K562 (cell line): ENCODE measurements around the gene PRR19. TPM values are rescaled to one million over a fixed set of nuclear protein-coding genes. Genes with fewer than 3 reads are reported as not detected.

Experiments
- ATAC-seq: fragments of 200-7000 bp; cut with Tn5 transposase; 3 replicates; pipeline ENCODE4 v1.9.1; 2020; ENCODE audit warnings: moderate library complexity
- BruUV-seq: library from RNA; stranded (reverse); fragments of 400-500 nt; replicated peaks from 2 replicates; lab custom pipeline; 2021; lab: Mats Ljungman, UMichigan
- CTCF ChIA-PET: fragments of 300-600 bp; formaldehyde crosslinking; extraction: SDS; loops from one replicate; lab custom pipeline; 2021; ENCODE audit warnings: low intra/inter-chr PET ratio; lab: Yijun Ruan, JAX
- POLR2A ChIA-PET: fragments of 300-600, 350-650 bp; sonication (Branson Sonifier 250); formaldehyde crosslinking; extraction: SDS; loops from one replicate; lab custom pipeline; 2021; ENCODE audit warnings: antibody characterized with exemption, inconsistent platforms; lab: Yijun Ruan, JAX
- DNase-seq, 4 experiments: peaks; one replicate each; pipeline versions ENCODE4 v3.0.0 to v3.0.0-alpha.2; 2011 to 2018; ENCODE audit warnings: low spot score in 3 of 4, mixed read lengths in 3 of 4; ENCODE audit errors: extremely low read depth in 1 of 4
- FAIRE-seq: peaks from 2 replicates; lab custom pipeline; 2011; peaks lifted over from hg19 to GRCh38; lab: Jason Lieb, UNC
- H2AFZ ChIP-seq: 2 replicates; pipeline ENCODE4 v1.6.0; 2011; ENCODE audit warnings: low read depth, low read length, control low read depth, inconsistent platforms
- H3K27ac ChIP-seq: fragments of 200-600 bp; 3 replicates; pipeline ENCODE4 v1.8.0; 2011; ENCODE audit warnings: low read depth, mild to moderate bottlenecking, control low read depth, inconsistent platforms, low read length, moderate library complexity, mixed read lengths; ENCODE audit errors: extremely low read depth
- H3K27me3 ChIP-seq, 2 experiments: fragments of 300-600 bp in 1 of 2; 2 replicates in 1 of 2; 3 replicates in 1 of 2; pipeline versions ENCODE4 v1.6.0 to v1.8.0; 2011; ENCODE audit warnings: inconsistent platforms in 2 of 2, low read length in 2 of 2, mild to moderate bottlenecking in 1 of 2, mixed read lengths in 1 of 2, moderate library complexity in 1 of 2; ENCODE audit not compliant: control insufficient read depth in 2 of 2, insufficient read depth in 2 of 2
- H3K36me3 ChIP-seq: fragments of 300-600 bp; 3 replicates; pipeline ENCODE4 v1.8.0; 2011; ENCODE audit warnings: mild to moderate bottlenecking, low read length, inconsistent platforms; ENCODE audit not compliant: control insufficient read depth, insufficient read depth
- H3K4me1 ChIP-seq, 2 experiments: fragments of 200-600 bp in 1 of 2; replicated peaks in 1 of 2; 2 replicates in 1 of 2; 3 replicates in 1 of 2; pipeline versions ENCODE4 v1.5.1 to v1.8.0; 2011; ENCODE audit warnings: inconsistent platforms in 2 of 2, low read length in 2 of 2, mild to moderate bottlenecking in 1 of 2, mixed read lengths in 1 of 2, moderate library complexity in 1 of 2; ENCODE audit not compliant: control insufficient read depth in 2 of 2, insufficient read depth in 2 of 2
- H3K4me2 ChIP-seq: 2 replicates; pipeline ENCODE4 v1.6.1; 2011; ENCODE audit warnings: low read length, control low read depth, inconsistent platforms, mixed read lengths; ENCODE audit not compliant: insufficient read depth
- H3K4me3 ChIP-seq: fragments of 200-600 bp; sonication (generic), shearing (Covaris generic); 2 replicates; pipeline ENCODE4 v1.5.1; 2016; ENCODE audit warnings: control low read depth, inconsistent platforms
- H3K79me2 ChIP-seq: fragments of 200-600 bp; 3 replicates; pipeline ENCODE4 v1.8.0; 2011; ENCODE audit warnings: low read length, inconsistent platforms; ENCODE audit not compliant: control insufficient read depth, insufficient read depth
- H3K9ac ChIP-seq, 2 experiments: 2 replicates each; pipeline versions ENCODE4 v1.6.0 to v1.6.1; 2011; ENCODE audit warnings: low read depth in 2 of 2, low read length in 2 of 2, control low read depth in 1 of 2, inconsistent platforms in 1 of 2, mild to moderate bottlenecking in 1 of 2, mixed read lengths in 1 of 2; ENCODE audit not compliant: insufficient read depth in 1 of 2
- H3K9me1 ChIP-seq: one replicate; pipeline ENCODE4 v1.6.0; 2011; ENCODE audit warnings: inconsistent platforms, mild to moderate bottlenecking, low read length, moderate library complexity; ENCODE audit not compliant: control insufficient read depth, insufficient read depth
- H3K9me3 ChIP-seq: replicated peaks from 2 replicates; pipeline ENCODE4 v1.5.1; 2011; ENCODE audit warnings: low read depth, low read length, inconsistent platforms; ENCODE audit not compliant: control insufficient read depth, insufficient read depth
- H4K20me1 ChIP-seq: replicated peaks from 2 replicates; pipeline ENCODE4 v1.6.1; 2011; ENCODE audit warnings: low read length, inconsistent platforms, mixed read lengths; ENCODE audit not compliant: control insufficient read depth, insufficient read depth
- ATF3 ChIP-seq, 2 experiments: fragments of 450-650 bp in 1 of 2; sonication (generic) in 1 of 2; formaldehyde crosslinking in 1 of 2; IDR thresholded peaks in 1 of 2; conservative IDR thresholded peaks in 1 of 2; 2 replicates each; pipeline versions ENCODE4 v1.6.1 to v1.8.1; 2016 to 2023; ENCODE audit warnings: mild to moderate bottlenecking in 2 of 2, moderate library complexity in 2 of 2, inconsistent platforms in 1 of 2, missing genetic modification reagents in 1 of 2
- GTF2B ChIP-seq: IDR thresholded peaks from 2 replicates; pipeline ENCODE4 v1.6.1; 2011; ENCODE audit not compliant: insufficient read length; ENCODE audit errors: extremely low read depth
- LCOR ChIP-seq: sonication (generic); formaldehyde crosslinking; IDR thresholded peaks from 2 replicates; pipeline ENCODE4 v1.8.0; 2022; ENCODE audit warnings: mild to moderate bottlenecking, missing genetic modification reagents
- MCM2 ChIP-seq: fragments of 450-650 bp; IDR thresholded peaks from 2 replicates; pipeline ENCODE4 v1.6.1; 2017; ENCODE audit warnings: low read depth, mild to moderate bottlenecking
- MECOM ChIP-seq: fragments of 250-450 bp; sonication (Bioruptor Pico); IDR thresholded peaks from 2 replicates; pipeline ENCODE4 v1.8.0; 2022; ENCODE audit warnings: inconsistent platforms
- NCOA2 ChIP-seq, 2 experiments: fragments of 450-650 bp; IDR thresholded peaks; 2 replicates each; pipeline ENCODE4 v1.6.1; 2018; ENCODE audit warnings: mild to moderate bottlenecking in 2 of 2, moderate library complexity in 1 of 2; ENCODE audit not compliant: partially characterized antibody in 2 of 2
- NEUROD1 ChIP-seq: fragments of 150-350 bp; IDR thresholded peaks from 2 replicates; pipeline ENCODE4 v1.6.1; 2014; ENCODE audit warnings: borderline replicate concordance, low read length, low read depth; ENCODE audit not compliant: partially characterized antibody
- RBFOX2 ChIP-seq: fragments of 200-400 bp; formaldehyde crosslinking; IDR thresholded peaks from 2 replicates; pipeline ENCODE4 v1.6.1; 2017; ENCODE audit warnings: low read depth, mild to moderate bottlenecking, low read length, moderate library complexity
- RNF2 ChIP-seq: sonication (generic); IDR thresholded peaks from 2 replicates; pipeline ENCODE4 v1.6.1; 2016
- STAT5B ChIP-seq: fragments of 250-450 bp; sonication (Bioruptor Pico); IDR thresholded peaks from 2 replicates; pipeline ENCODE4 v1.8.0; 2021; ENCODE audit warnings: mild to moderate bottlenecking, inconsistent platforms
- ZBTB33 ChIP-seq: sonication (generic); formaldehyde crosslinking; IDR thresholded peaks from 2 replicates; pipeline ENCODE4 v1.8.1; 2023; ENCODE audit warnings: mild to moderate bottlenecking, missing genetic modification reagents
- ZNF121 ChIP-seq: sonication (generic); formaldehyde crosslinking; conservative IDR thresholded peaks from 2 replicates; pipeline ENCODE4 v1.8.0; 2022; ENCODE audit warnings: missing genetic modification reagents
- ZNF408 ChIP-seq: fragments of 250-450 bp; sonication (Bioruptor Pico); IDR thresholded peaks from 2 replicates; pipeline ENCODE4 v1.4.0; 2020; ENCODE audit warnings: low read depth, mild to moderate bottlenecking, moderate library complexity
- ZNF780A ChIP-seq: fragments of 250-450 bp; sonication (Bioruptor Pico); IDR thresholded peaks from 2 replicates; pipeline ENCODE4 v1.5.0; 2021; ENCODE audit warnings: mild to moderate bottlenecking
- WGBS: fragments of 100-300 bp; shearing (Covaris generic); methylation state at CpG from one replicate; pipeline ENCODE4 v1.1.6; 2016; ENCODE audit warnings: low coverage, mixed read lengths; ENCODE audit not compliant: insufficient coverage; ENCODE audit errors: missing lambda C conversion rate; 5-methylcytosine and 5-hydroxymethylcytosine counted together
- in situ Hi-C: fragments of 300-500 bp; cut with MboI; formaldehyde crosslinking; loops from 4 replicates; pipeline ENCODE4 v1.15.0; 2018; ENCODE audit warnings: inconsistent platforms, mixed read lengths
- intact Hi-C: fragments of 100-400 bp; cut with micrococcal nuclease; formaldehyde crosslinking; loops from 2 replicates; pipeline ENCODE4 v1.14.2; 2022
- polyA plus RNA-seq, 8 experiments: library from polyadenylated mRNA; depleted of rRNA in 4 of 8; stranded (reverse) in 5 of 8; unstranded in 3 of 8; fragments of >200 nt; fragmentation: Nextera tagmentation in 2 of 8; fragmentation: Illumina TruSeq in 1 of 8; extraction: Ambion mirVana in 2 of 8; extraction: Trizol in 1 of 8; gene quantifications; 2 replicates each; pipeline versions ENCODE4 v1.2.1 to v1.2.3, GENCODE V29; 2011 to 2014; ENCODE audit warnings: inconsistent platforms in 1 of 8, missing spikeins in 1 of 8
- total RNA-seq, 7 experiments: library from RNA; depleted of rRNA in 6 of 7; stranded (reverse); fragments of >200 nt in 6 of 7; fragmentation: Illumina TruSeq in 2 of 7; extraction: Trizol in 2 of 7; gene quantifications; 2 replicates each; pipeline versions ENCODE4 v1.2.1 to v1.2.3, GENCODE V29; 2011 to 2021; ENCODE audit warnings: low replicate concordance in 1 of 7

Gene PRR19
- total and polyA plus RNA-seq, 9 of the 15 experiments (the other 6 are each of a cell fraction or from before 2014, with no cell fraction given) = 0.10 to 1.6 (median 0.54) TPM

- no peak for TF ChIP-seq ZNF780A (CRISPR knock-in tag)
- no peak for TF ChIP-seq ZNF121 (CRISPR knock-in tag)
- no peak for TF ChIP-seq MECOM (CRISPR knock-in tag)
These were observed 13.5 kb upstream of the PRR19 start (continued) for GRCh38 chr19:42288387-42288786.

GRCh38 chr19:42288881-42289555, 12.9 kb upstream of the PRR19 start:
- H3K27ac ChIP-seq = no peak overlapping the region
- no peak overlapping the region for H3K4me3 ChIP-seq
- in situ Hi-C loops = no loop called here
- no peak overlapping the region for H2AFZ ChIP-seq
- ATAC-seq (no peak), DNase-seq (no peak), FAIRE-seq (no peak)
- H3K9me3 ChIP-seq = no peaks in the 10 kb centered on the region
- H3K36me3 ChIP-seq = peaks cover 75% of the 10 kb centered on the region; the same call in 2 of the 3 replicates
- ChIA-PET POLR2A (interaction anchor here (1.8 kb wide), 1 partner anchor 13 kb away, joined by 6 read pairs; the partner anchor contains the start of genes PAFAH1B3 and PRR19), CTCF (no interaction called here)
- intact Hi-C loops = no loop called here
- H4K20me1 ChIP-seq = 0 out of 2 replicates have a peak, but pooled peaks cover 8% of the 10 kb centered on the region
- H3K4me1 ChIP-seq = peaks cover 16 to 85% of the 10 kb centered on the region in 2 experiments; a peak in 4 of 5 replicates
- H3K9me1 ChIP-seq = no peaks in the 10 kb centered on the region
- BruUV-seq = no TSS peak
- H3K27me3 ChIP-seq = no peaks in the 10 kb centered on the region
- H3K79me2 ChIP-seq = peaks cover 25% of the 10 kb centered on the region
- H3K9ac ChIP-seq = peak overlapping the region in 1 of 2 experiments; percentile 45; a peak in 2 of 4 replicates
- 94% methylated on average over 20 of the region's 22 CpGs for WGBS
- H3K4me2 ChIP-seq = no peak overlapping the region
- TF ChIP-seq NCOA2 (IDR thresholded peaks at IDR 0.05; ENCODE audit: partially characterized antibody in 2 of 2) = no peak
- TF ChIP-seq RNF2 = no peak
- peak; percentile 25; the same call in 1 of the 2 replicates for TF ChIP-seq RBFOX2
- no peak for TF ChIP-seq LCOR
- no peak for TF ChIP-seq MCM2
- peak; percentile 63 for TF ChIP-seq ZBTB33
- TF ChIP-seq ATF3 (IDR thresholded peaks at IDR 0.05) = 0 out of 2 replicates have a peak, but pooled peaks have one; percentile 21
- no peak for TF ChIP-seq ATF3 (CRISPR knock-in tag; conservative IDR thresholded peaks at IDR 0.05)
- no peak for TF ChIP-seq NEUROD1
- no peak for TF ChIP-seq STAT5B (CRISPR knock-in tag)
- no peak for TF ChIP-seq GTF2B
- TF ChIP-seq ZNF408 (CRISPR knock-in tag) = no peak
